Right lobe of liver (tissue), 6 donors: ENCODE results near the gene COLEC12. TPM values are rescaled to one million over a fixed set of nuclear protein-coding genes. Genes with fewer than 3 reads are reported as not detected.

Source experiments
- ATAC-seq, 4 donors: fragments of 200-7000 bp; cut with Tn5 transposase; one replicate each; pipeline ENCODE4 v1.9.1; 2020; ENCODE audit warnings: mild to moderate bottlenecking in 4 of 4, moderate library complexity in 4 of 4
- DNase-seq, 3 donors: peaks; one replicate each; pipeline ENCODE4 v3.0.0-alpha.2; 2020
- H3K27ac ChIP-seq, 3 donors: fragments of 200-600 bp; one replicate each; pipeline ENCODE4 v1.8.0; 2022
- H3K27me3 ChIP-seq, 2 donors: fragments of 200-600 bp; one replicate each; pipeline ENCODE4 v1.8.0; 2022
- H3K36me3 ChIP-seq, 4 donors: fragments of 200-600 bp; sonication (generic) in 1 of 4; one replicate each; pipeline versions ENCODE4 v1.5.1 to v1.8.0; 2017 to 2022; ENCODE audit warnings: control low read depth in 1 of 4
- H3K4me1 ChIP-seq, 4 donors: fragments of 200-600 bp; sonication (generic) in 1 of 4; one replicate each; pipeline versions ENCODE4 v1.5.1 to v1.8.0; 2017 to 2022; ENCODE audit warnings: control low read depth in 1 of 4
- H3K4me3 ChIP-seq, 3 donors: fragments of 200-600 bp; one replicate each; pipeline ENCODE4 v1.8.0; 2022
- H3K9me3 ChIP-seq, 4 donors: fragments of 200-600 bp; sonication (generic) in 1 of 4; one replicate each; pipeline versions ENCODE4 v1.5.1 to v1.8.0; 2017 to 2022; ENCODE audit warnings: control low read depth in 1 of 4
- POLR2A ChIP-seq: fragments of 450-650 bp; IDR thresholded peaks from one replicate; pipeline ENCODE4 v1.6.1; 2017; ENCODE audit warnings: antibody characterized with exemption, mild to moderate bottlenecking
- WGBS: methylation state at CpG from one replicate; pipeline ENCODE4 v1.1.6; 2018; ENCODE audit warnings: low coverage, low lambda C conversion rate; ENCODE audit not compliant: insufficient coverage; ENCODE audit errors: missing lambda C conversion rate; 5-methylcytosine and 5-hydroxymethylcytosine counted together
- intact Hi-C, 2 donors: fragments of 100-400 bp; cut with DNase I; formaldehyde crosslinking; loops; one replicate each; pipeline versions ENCODE4 v1.11.2 to v1.14.1; 2022
- total RNA-seq, 6 experiments: library from RNA; depleted of rRNA in 2 of 6; stranded (reverse); fragments of >200 nt in 2 of 6; fragmentation: NEBNext Ultra II Directional in 3 of 6; extraction: Animal tissue kit (Norgen Biotek cat#: 25700) in 3 of 6; gene quantifications; one replicate each; pipeline versions ENCODE4 v1.1.0 to v1.2.4, GENCODE V29; 2016 to 2023
- TF ChIP-seq, protein P1 (sequence below), 4 donors: fragments of 200-600 bp in 3 of 4; fragments of 450-650 bp in 1 of 4; IDR thresholded peaks; one replicate each; pipeline versions ENCODE4 v1.5.1 to v1.8.0; 2016 to 2022; ENCODE audit warnings: antibody characterized with exemption in 4 of 4, mild to moderate bottlenecking in 2 of 4
- donor health status: DM: no; HTN: yes; CAD: no.
- donor health status: DM: no; HTN: no; CAD: no.
- donor health status: DM: no; HTN: no; CAD: no.
- donor health status: DM: no; HTN: yes; CAD: no.
- donor health status: DM: no; HTN: yes; CAD: no.

Gene COLEC12
- total RNA-seq, 6 experiments from 2014 or later: 0.12 to 1.00 (median 0.37) TPM; not detected in 1

DNA sequence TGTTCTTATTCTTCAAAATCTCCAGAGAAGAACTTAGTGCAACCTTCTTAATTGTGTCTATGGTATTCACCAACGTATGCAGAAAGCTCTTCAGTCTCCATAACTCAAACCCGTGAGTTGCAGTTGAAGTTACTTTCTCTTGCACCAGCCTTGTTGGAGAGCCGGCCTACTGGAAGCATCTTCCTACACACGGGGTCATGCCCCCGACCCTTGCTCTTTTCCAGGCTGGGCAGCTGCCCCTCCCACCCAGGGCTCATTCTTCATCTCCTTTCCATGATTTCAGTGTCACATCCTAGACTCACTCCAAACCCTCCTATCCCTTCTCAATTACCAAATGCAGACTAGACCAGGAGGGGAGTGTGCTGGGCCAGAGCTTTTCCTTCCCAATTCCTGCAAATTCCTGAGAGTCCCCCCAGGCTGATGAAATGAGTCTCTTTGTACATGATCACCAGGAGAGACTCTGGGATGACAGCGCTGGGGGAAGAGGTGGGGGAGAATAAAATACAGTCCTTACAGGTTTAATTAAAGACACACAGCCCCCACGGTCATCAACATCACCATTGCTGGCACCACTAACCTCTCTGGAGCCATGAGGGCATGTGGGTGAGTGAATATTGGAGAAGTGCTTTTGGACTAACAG, 75.3 kb downstream of the COLEC12 start:
- DNase-seq: no peak
- no peaks in the 10 kb centered on the region for H3K27me3 ChIP-seq
- TF ChIP-seq, protein P1, sequence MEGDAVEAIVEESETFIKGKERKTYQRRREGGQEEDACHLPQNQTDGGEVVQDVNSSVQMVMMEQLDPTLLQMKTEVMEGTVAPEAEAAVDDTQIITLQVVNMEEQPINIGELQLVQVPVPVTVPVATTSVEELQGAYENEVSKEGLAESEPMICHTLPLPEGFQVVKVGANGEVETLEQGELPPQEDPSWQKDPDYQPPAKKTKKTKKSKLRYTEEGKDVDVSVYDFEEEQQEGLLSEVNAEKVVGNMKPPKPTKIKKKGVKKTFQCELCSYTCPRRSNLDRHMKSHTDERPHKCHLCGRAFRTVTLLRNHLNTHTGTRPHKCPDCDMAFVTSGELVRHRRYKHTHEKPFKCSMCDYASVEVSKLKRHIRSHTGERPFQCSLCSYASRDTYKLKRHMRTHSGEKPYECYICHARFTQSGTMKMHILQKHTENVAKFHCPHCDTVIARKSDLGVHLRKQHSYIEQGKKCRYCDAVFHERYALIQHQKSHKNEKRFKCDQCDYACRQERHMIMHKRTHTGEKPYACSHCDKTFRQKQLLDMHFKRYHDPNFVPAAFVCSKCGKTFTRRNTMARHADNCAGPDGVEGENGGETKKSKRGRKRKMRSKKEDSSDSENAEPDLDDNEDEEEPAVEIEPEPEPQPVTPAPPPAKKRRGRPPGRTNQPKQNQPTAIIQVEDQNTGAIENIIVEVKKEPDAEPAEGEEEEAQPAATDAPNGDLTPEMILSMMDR (IDR thresholded peaks at IDR 0.05): no peak
- TF ChIP-seq POLR2A: no peak
- H3K4me1 ChIP-seq: no peaks in the 10 kb centered on the region
- H3K27ac ChIP-seq: no peak overlapping the region
- no peaks in the 10 kb centered on the region for H3K9me3 ChIP-seq
- ATAC-seq: no peak
- intact Hi-C loops: no loop called here
- no peak overlapping the region for H3K4me3 ChIP-seq
- WGBS: 38% methylated on average over 6 of the region's 7 CpGs
- no peaks in the 10 kb centered on the region for H3K36me3 ChIP-seq

DNA sequence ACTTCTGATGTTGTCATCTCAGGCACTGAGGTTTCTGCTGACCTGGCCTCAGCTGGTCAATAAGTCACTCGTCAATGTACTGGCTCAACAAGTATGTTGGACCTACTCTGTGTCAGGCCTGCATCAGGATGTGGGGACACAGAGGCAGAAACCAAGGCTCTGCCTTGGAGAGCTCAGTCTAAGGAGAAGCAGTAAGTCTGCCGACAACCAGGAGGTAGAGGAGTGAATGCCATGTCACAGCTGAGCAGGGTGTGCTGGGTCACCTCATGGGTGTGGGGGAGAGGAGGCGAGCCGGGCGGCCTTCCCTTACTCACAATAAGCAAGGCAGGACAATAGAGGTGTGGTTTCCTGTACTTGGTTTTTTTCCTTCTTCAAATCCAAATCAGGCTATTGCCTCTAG, 75.8 kb downstream of the COLEC12 start:
- ATAC-seq: no peak
- Histone ChIP-seq H3K27me3 (no peaks in the 10 kb centered on the region), H3K4me1 (no peaks in the 10 kb centered on the region), H3K27ac (no peak overlapping the region), H3K9me3 (no peaks in the 10 kb centered on the region), H3K36me3 (no peaks in the 10 kb centered on the region), H3K4me3 (no peak overlapping the region)
- TF ChIP-seq, protein P1 (IDR thresholded peaks at IDR 0.05): no peak
- TF ChIP-seq POLR2A: no peak
- intact Hi-C loops: no loop called here
- no CpG with 5 or more reads among the region's 5 CpGs for WGBS
- DNase-seq: no peak

DNA sequence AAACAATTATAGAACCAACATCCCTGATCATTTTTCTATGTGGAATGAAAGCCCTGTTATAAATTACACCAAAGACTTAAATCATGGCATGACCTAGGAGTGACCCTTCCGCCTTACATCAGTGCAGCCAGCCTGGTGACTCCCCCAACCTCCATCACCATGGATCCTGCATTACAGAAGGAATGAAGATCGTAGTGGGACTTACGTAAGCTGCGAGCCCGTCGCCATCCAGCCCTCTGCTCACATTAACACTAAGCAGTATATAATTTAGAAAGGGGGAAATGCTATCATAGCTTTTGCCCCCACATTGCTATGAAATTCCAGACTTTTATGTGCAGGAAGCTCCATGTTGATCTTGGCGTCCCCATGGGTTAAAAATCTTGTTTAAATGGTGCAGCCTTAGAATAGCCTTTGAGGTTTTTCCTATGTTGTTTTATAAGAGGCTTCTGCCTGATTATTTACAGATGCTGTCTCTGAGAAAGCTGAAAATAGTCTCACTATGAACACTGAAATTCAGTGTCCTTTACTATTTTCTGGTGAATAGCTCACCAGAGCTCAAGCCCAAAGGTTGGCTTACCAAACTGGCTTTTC, 76.3 kb downstream of the COLEC12 start:
- Histone ChIP-seq H3K27ac (no peak overlapping the region), H3K27me3 (no peaks in the 10 kb centered on the region), H3K36me3 (no peaks in the 10 kb centered on the region), H3K9me3 (no peaks in the 10 kb centered on the region), H3K4me3 (no peak overlapping the region), H3K4me1 (no peaks in the 10 kb centered on the region)
- WGBS: 64% methylated on average over 2 of the region's 7 CpGs
- DNase-seq (no peak), ATAC-seq (no peak)
- no peak for TF ChIP-seq POLR2A
- TF ChIP-seq, protein P1 (IDR thresholded peaks at IDR 0.05): no peak
- intact Hi-C loops: no loop called here

DNA sequence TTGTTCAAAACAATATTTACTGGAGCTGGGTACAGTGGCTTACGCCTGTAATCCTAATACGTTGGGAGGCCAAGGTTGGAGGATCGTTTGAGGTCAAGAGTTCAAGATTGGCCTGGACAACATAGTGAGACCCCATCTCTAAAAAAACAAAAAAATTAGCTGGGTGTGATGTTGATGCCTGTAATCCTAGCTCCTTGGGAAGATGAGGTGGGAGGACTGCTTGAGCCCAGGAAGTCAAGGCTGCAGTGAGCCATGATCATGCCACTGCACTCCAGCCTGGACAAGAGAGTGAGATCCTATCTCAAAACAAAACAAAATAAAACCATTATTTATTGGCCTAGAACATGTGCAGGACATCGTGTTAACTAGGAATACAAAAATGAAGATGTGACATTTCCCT, 77.5 kb downstream of the COLEC12 start:
- TF ChIP-seq POLR2A: no peak
- TF ChIP-seq, protein P1 (IDR thresholded peaks at IDR 0.05): no peak
- no peak for DNase-seq
- intact Hi-C loops: no loop called here
- Histone ChIP-seq H3K4me1 (no peaks in the 10 kb centered on the region), H3K9me3 (no peaks in the 10 kb centered on the region), H3K27ac (no peak overlapping the region), H3K36me3 (no peaks in the 10 kb centered on the region), H3K4me3 (no peak overlapping the region), H3K27me3 (no peaks in the 10 kb centered on the region)
- 76% methylated on average over 4 of the region's 4 CpGs for WGBS
- no peak for ATAC-seq
